Astrocyte (in vitro differentiated cells and primary cell): ENCODE data around the gene NAV2. TPM values are rescaled to one million over a fixed set of nuclear protein-coding genes. Genes with fewer than 3 reads are reported as not detected.
A peak's percentile ranks its signal among the peaks of the same experiment; 100 is the strongest.

Experiments used
- DNase-seq: peaks from one replicate; pipeline ENCODE4 v3.0.0-alpha.2; 2010; ENCODE audit warnings: low read depth
- FAIRE-seq: peaks from 2 replicates; lab custom pipeline; 2011; peaks lifted over from hg19 to GRCh38; lab: Jason Lieb, UNC
- H2AFZ ChIP-seq: 2 replicates; pipeline ENCODE4 v1.6.0; 2012; ENCODE audit warnings: low read depth, low read length, inconsistent platforms
- H3K27ac ChIP-seq: 2 replicates; pipeline ENCODE4 v1.5.1; 2011; ENCODE audit warnings: low read depth, low read length, inconsistent platforms
- H3K27me3 ChIP-seq: 2 replicates; pipeline ENCODE4 v1.6.0; 2011; ENCODE audit warnings: low read length, inconsistent platforms; ENCODE audit not compliant: insufficient read depth
- H3K36me3 ChIP-seq: 2 replicates; pipeline ENCODE4 v1.5.1; 2011; ENCODE audit warnings: low read length, inconsistent platforms; ENCODE audit not compliant: insufficient read depth
- H3K4me1 ChIP-seq: 2 replicates; pipeline ENCODE4 v1.5.1; 2011; ENCODE audit warnings: low read length, inconsistent platforms; ENCODE audit not compliant: insufficient read depth
- H3K4me2 ChIP-seq: 2 replicates; pipeline ENCODE4 v1.6.0; 2012; ENCODE audit warnings: low read length, inconsistent platforms
- H3K4me3 ChIP-seq: 2 replicates; pipeline ENCODE4 v1.5.1; 2011; ENCODE audit warnings: low read depth, mild to moderate bottlenecking, low read length, inconsistent platforms; ENCODE audit not compliant: insufficient read depth
- H3K79me2 ChIP-seq: 2 replicates; pipeline ENCODE4 v1.6.0; 2012; ENCODE audit warnings: mild to moderate bottlenecking, low read length, inconsistent platforms; ENCODE audit not compliant: insufficient read depth
- H3K9ac ChIP-seq: 2 replicates; pipeline ENCODE4 v1.6.0; 2012; ENCODE audit warnings: mild to moderate bottlenecking, low read length, inconsistent platforms
- H3K9me3 ChIP-seq: 2 replicates; pipeline ENCODE4 v1.5.1; 2012; ENCODE audit warnings: low read depth, mild to moderate bottlenecking, low read length, inconsistent platforms; ENCODE audit not compliant: insufficient read depth
- H4K20me1 ChIP-seq: 2 replicates; pipeline ENCODE4 v1.6.0; 2012; ENCODE audit warnings: low read length, inconsistent platforms; ENCODE audit not compliant: insufficient read depth
- H3K27ac Mint-ChIP-seq: one replicate; pipeline ENCODE4 v1.8.0; 2021; ENCODE audit warnings: mild to moderate bottlenecking, mixed read lengths; ENCODE audit not compliant: unreplicated experiment
- H3K27me3 Mint-ChIP-seq: one replicate; pipeline ENCODE4 v1.8.0; 2021; ENCODE audit warnings: low read depth, mixed read lengths; ENCODE audit not compliant: unreplicated experiment
- H3K36me3 Mint-ChIP-seq: one replicate; pipeline ENCODE4 v1.8.0; 2021; ENCODE audit warnings: low read depth, mixed read lengths; ENCODE audit not compliant: unreplicated experiment
- H3K4me1 Mint-ChIP-seq: one replicate; pipeline ENCODE4 v1.8.0; 2021; ENCODE audit warnings: low read depth, mixed read lengths; ENCODE audit not compliant: unreplicated experiment
- H3K4me3 Mint-ChIP-seq: one replicate; pipeline ENCODE4 v1.8.0; 2021; ENCODE audit warnings: mild to moderate bottlenecking, moderate library complexity, mixed read lengths; ENCODE audit not compliant: unreplicated experiment
- H3K9me3 Mint-ChIP-seq: one replicate; pipeline ENCODE4 v1.8.0; 2021; ENCODE audit warnings: mild to moderate bottlenecking, mixed read lengths; ENCODE audit not compliant: unreplicated experiment
- EZH2 ChIP-seq: IDR thresholded peaks from 2 replicates; pipeline ENCODE4 v1.6.1; 2012; ENCODE audit warnings: mild to moderate bottlenecking, low read length, inconsistent platforms; ENCODE audit not compliant: insufficient read depth
- total RNA-seq: library from RNA; stranded (reverse); gene quantifications from 2 replicates; pipeline ENCODE4 v1.2.1, GENCODE V29; 2021
- TF ChIP-seq, protein P1 (sequence below): IDR thresholded peaks from 2 replicates; pipeline ENCODE4 v1.5.1; 2011; ENCODE audit warnings: low read depth, mild to moderate bottlenecking, inconsistent platforms, low read length, moderate library complexity; ENCODE audit not compliant: insufficient read depth

NAV2 gene
- total RNA-seq, 1 donor from 2014 or later, result 20.6 TPM

- H3K4me1 Mint-ChIP-seq, result peaks cover 26% of the 10 kb centered on the region
- no peak overlapping the region for H3K4me3 Mint-ChIP-seq
- no peaks in the 10 kb centered on the region for H3K27me3 Mint-ChIP-seq
- H3K4me1 ChIP-seq, result peaks cover 5% of the 10 kb centered on the region
- H3K9ac ChIP-seq, result no peak overlapping the region
- no peaks in the 10 kb centered on the region for H3K9me3 ChIP-seq
- H3K36me3 Mint-ChIP-seq, result no peaks in the 10 kb centered on the region
- no peaks in the 10 kb centered on the region for H3K9me3 Mint-ChIP-seq
- no peaks in the 10 kb centered on the region for H4K20me1 ChIP-seq
- no peak overlapping the region for H2AFZ ChIP-seq
- FAIRE-seq (no peak), DNase-seq (no peak)
- TF ChIP-seq, protein P1, sequence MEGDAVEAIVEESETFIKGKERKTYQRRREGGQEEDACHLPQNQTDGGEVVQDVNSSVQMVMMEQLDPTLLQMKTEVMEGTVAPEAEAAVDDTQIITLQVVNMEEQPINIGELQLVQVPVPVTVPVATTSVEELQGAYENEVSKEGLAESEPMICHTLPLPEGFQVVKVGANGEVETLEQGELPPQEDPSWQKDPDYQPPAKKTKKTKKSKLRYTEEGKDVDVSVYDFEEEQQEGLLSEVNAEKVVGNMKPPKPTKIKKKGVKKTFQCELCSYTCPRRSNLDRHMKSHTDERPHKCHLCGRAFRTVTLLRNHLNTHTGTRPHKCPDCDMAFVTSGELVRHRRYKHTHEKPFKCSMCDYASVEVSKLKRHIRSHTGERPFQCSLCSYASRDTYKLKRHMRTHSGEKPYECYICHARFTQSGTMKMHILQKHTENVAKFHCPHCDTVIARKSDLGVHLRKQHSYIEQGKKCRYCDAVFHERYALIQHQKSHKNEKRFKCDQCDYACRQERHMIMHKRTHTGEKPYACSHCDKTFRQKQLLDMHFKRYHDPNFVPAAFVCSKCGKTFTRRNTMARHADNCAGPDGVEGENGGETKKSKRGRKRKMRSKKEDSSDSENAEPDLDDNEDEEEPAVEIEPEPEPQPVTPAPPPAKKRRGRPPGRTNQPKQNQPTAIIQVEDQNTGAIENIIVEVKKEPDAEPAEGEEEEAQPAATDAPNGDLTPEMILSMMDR, result no peak
- TF ChIP-seq EZH2, result no peak
- no peaks in the 10 kb centered on the region for H3K79me2 ChIP-seq
- H3K4me3 ChIP-seq, result no peak overlapping the region
- H3K27ac Mint-ChIP-seq, result no peak overlapping the region
- no peak overlapping the region for H3K4me2 ChIP-seq
- no peak overlapping the region for H3K27ac ChIP-seq
- H3K36me3 ChIP-seq, result no peaks in the 10 kb centered on the region
- H3K27me3 ChIP-seq, result no peaks in the 10 kb centered on the region
Measured at GRCh38 chr11:19984048-19984742, 271.6 kb downstream of the NAV2 start.

DNA sequence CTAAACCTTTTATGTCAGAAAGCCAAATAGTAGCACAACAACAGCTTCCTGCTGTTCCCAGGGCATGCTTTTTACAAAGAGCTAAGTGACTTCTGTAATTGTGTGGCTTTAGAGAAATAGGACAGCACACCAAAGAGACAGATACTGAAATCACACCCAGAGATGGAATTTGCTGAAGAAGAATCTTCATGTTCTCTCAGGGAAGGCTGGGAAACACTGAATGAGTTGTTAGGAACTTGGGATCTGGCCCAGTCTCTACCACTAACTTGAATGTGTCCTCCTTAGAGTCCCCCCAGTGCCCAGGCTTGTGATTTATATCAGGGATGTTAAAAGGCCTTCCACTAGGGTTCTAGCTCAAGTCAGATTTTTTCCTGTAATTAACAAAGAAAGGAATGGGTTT is 272.5 kb downstream of the NAV2 start:
- Histone ChIP-seq H3K79me2 (no peaks in the 10 kb centered on the region), H4K20me1 (no peaks in the 10 kb centered on the region), H3K4me1 (no peaks in the 10 kb centered on the region), H3K9me3 (no peaks in the 10 kb centered on the region), H3K4me3 (no peak overlapping the region), H3K4me2 (no peak overlapping the region), H3K9ac (no peak overlapping the region), H3K36me3 (no peaks in the 10 kb centered on the region), H3K27me3 (no peaks in the 10 kb centered on the region), H2AFZ (no peak overlapping the region), H3K27ac (no peak overlapping the region)
- Mint-ChIP-seq H3K4me1 (peaks cover 23% of the 10 kb centered on the region), H3K27me3 (no peaks in the 10 kb centered on the region), H3K9me3 (no peaks in the 10 kb centered on the region), H3K36me3 (no peaks in the 10 kb centered on the region), H3K4me3 (no peak overlapping the region), H3K27ac (no peak overlapping the region)
- no peak for TF ChIP-seq EZH2
- TF ChIP-seq, protein P1, result no peak
- DNase-seq (no peak), FAIRE-seq (no peak)

GRCh38 chr11:19987331-19987801 is 274.7 kb downstream of the NAV2 start:
- H3K27ac ChIP-seq, result no peak overlapping the region
- FAIRE-seq (no peak), DNase-seq (peak; percentile 47)
- TF ChIP-seq, protein P1, result no peak
- no peak for TF ChIP-seq EZH2
- no peaks in the 10 kb centered on the region for H3K27me3 ChIP-seq
- peaks cover 18% of the 10 kb centered on the region for H3K4me1 Mint-ChIP-seq
- H3K4me3 ChIP-seq, result no peak overlapping the region
- no peak overlapping the region for H3K4me2 ChIP-seq
- H3K4me1 ChIP-seq, result no peaks in the 10 kb centered on the region
- H3K36me3 Mint-ChIP-seq, result peaks cover 2% of the 10 kb centered on the region
- H3K27me3 Mint-ChIP-seq, result no peaks in the 10 kb centered on the region
- H3K4me3 Mint-ChIP-seq, result no peak overlapping the region
- no peaks in the 10 kb centered on the region for H3K9me3 ChIP-seq
- no peak overlapping the region for H3K27ac Mint-ChIP-seq
- no peaks in the 10 kb centered on the region for H4K20me1 ChIP-seq
- H3K79me2 ChIP-seq, result no peaks in the 10 kb centered on the region
- no peaks in the 10 kb centered on the region for H3K9me3 Mint-ChIP-seq
- H3K36me3 ChIP-seq, result no peaks in the 10 kb centered on the region
- H2AFZ ChIP-seq, result no peak overlapping the region
- no peak overlapping the region for H3K9ac ChIP-seq
